ENCODE measurements around the gene DLG2. TPM values are rescaled to one million over a fixed set of nuclear protein-coding genes. Genes with fewer than 3 reads are reported as not detected.

DLG2 gene
- total RNA-seq, 1 donor from 2014 or later: 1.8 TPM

DNA sequence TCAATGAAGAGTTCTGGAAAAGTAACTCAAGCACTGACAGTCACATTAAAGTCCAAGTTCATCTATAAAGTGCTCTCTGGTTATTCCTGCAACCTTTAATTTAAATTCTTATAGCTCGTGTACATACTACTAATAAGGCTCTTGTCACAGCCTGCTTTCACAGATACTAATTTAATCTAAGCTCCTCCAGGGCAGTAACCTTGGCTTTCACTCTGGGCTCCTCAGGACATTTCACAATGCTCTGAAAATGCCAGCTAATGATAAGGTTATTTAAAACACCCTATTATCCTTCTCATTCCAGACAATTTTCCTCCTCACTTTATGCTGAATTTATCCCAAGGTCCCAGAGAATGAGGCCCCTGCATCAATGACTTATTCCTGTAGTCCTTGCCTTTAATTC lies 2098.3 kb downstream of the DLG2 start:
- Histone ChIP-seq H3K4me3 (ENCODE audit: insufficient read depth, low read depth, low read length) (no peak overlapping the region), H3K4me1 (ENCODE audit: insufficient read depth, low read length) (no peaks in the 10 kb centered on the region), H2AFZ (ENCODE audit: low read depth, low read length) (no peak overlapping the region), H4K20me1 (ENCODE audit: insufficient read depth, low read length) (no peaks in the 10 kb centered on the region), H3K79me2 (ENCODE audit: insufficient read depth, low read length) (no peaks in the 10 kb centered on the region), H3K27ac (ENCODE audit: low read depth, low read length) (no peak overlapping the region), H3K4me2 (ENCODE audit: low read length) (no peak overlapping the region), H3K9ac (ENCODE audit: low read length) (no peak overlapping the region), H3K36me3 (ENCODE audit: insufficient read depth, low read length) (no peaks in the 10 kb centered on the region), H3K9me3 (ENCODE audit: insufficient read depth, low read depth, low read length) (no peaks in the 10 kb centered on the region), H3K27me3 (ENCODE audit: insufficient read depth, low read length) (no peaks in the 10 kb centered on the region)
- peaks cover 2% of the 10 kb centered on the region for H3K27me3 Mint-ChIP-seq (ENCODE audit: low read depth, unreplicated experiment)
- no peaks in the 10 kb centered on the region for H3K9me3 Mint-ChIP-seq (ENCODE audit: unreplicated experiment)
- TF ChIP-seq, protein P1, sequence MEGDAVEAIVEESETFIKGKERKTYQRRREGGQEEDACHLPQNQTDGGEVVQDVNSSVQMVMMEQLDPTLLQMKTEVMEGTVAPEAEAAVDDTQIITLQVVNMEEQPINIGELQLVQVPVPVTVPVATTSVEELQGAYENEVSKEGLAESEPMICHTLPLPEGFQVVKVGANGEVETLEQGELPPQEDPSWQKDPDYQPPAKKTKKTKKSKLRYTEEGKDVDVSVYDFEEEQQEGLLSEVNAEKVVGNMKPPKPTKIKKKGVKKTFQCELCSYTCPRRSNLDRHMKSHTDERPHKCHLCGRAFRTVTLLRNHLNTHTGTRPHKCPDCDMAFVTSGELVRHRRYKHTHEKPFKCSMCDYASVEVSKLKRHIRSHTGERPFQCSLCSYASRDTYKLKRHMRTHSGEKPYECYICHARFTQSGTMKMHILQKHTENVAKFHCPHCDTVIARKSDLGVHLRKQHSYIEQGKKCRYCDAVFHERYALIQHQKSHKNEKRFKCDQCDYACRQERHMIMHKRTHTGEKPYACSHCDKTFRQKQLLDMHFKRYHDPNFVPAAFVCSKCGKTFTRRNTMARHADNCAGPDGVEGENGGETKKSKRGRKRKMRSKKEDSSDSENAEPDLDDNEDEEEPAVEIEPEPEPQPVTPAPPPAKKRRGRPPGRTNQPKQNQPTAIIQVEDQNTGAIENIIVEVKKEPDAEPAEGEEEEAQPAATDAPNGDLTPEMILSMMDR (IDR thresholded peaks at IDR 0.05; ENCODE audit: insufficient read depth, low read depth, low read length): no peak
- TF ChIP-seq EZH2 (IDR thresholded peaks at IDR 0.05; ENCODE audit: insufficient read depth, low read length): no peak
- DNase-seq (ENCODE audit: low read depth) (no peak), FAIRE-seq (no peak)
- no peak overlapping the region for H3K27ac Mint-ChIP-seq (ENCODE audit: unreplicated experiment)
- peaks cover 2% of the 10 kb centered on the region for H3K4me1 Mint-ChIP-seq (ENCODE audit: low read depth, unreplicated experiment)
- H3K4me3 Mint-ChIP-seq (ENCODE audit: unreplicated experiment): no peak overlapping the region
- no peaks in the 10 kb centered on the region for H3K36me3 Mint-ChIP-seq (ENCODE audit: low read depth, unreplicated experiment)

DNA sequence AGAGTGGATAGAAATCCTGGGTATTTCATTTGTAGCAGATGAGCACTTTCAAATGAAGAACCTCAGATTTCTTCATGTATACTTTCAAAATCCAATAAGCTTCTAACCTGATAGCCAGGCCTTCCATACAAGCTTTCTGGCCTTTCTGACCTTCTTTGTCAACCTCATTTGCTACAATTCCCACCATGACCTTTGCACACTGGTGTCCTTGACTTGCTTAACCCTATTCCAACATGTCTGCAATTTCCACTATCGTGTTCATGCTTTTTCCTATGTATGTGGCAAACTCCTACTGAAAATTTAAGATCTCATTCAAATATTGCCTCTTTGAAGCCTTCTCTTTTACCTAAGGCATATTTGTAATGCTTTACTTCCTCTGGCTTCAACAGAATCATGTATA lies 2098.9 kb downstream of the DLG2 start:
- FAIRE-seq: no peak
- H3K27ac Mint-ChIP-seq (ENCODE audit: unreplicated experiment): no peak overlapping the region

DNA sequence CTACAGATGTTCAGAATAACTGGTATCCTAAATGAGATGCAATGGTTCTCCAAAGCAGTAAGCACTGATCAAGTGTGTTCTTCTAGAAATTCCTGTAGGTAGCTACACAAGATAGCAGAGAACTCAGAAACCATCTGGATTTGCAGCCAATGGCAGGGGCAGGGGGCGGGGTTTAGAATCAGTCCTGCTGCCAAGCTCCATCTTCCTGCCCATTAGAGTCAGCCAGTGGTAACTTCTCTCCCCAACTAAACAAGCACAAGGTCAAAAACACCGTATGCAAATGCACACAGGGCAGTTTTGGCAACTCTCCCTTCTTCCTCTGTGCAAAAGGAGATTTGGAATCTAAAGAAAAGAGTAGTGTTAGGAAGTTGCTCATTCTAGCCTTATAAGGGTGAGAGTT lies 2103.5 kb downstream of the DLG2 start:
- FAIRE-seq: no peak
- no peak overlapping the region for H3K4me2 ChIP-seq (ENCODE audit: low read length)
- H3K27ac Mint-ChIP-seq (ENCODE audit: unreplicated experiment): no peak overlapping the region

More for the DNA sequence above, 2098.9 kb downstream of the DLG2 start:
- Histone ChIP-seq H3K4me2 (ENCODE audit: low read length) (no peak overlapping the region), H3K79me2 (ENCODE audit: insufficient read depth, low read length) (no peaks in the 10 kb centered on the region), H3K27ac (ENCODE audit: low read depth, low read length) (no peak overlapping the region), H3K27me3 (ENCODE audit: insufficient read depth, low read length) (no peaks in the 10 kb centered on the region), H4K20me1 (ENCODE audit: insufficient read depth, low read length) (no peaks in the 10 kb centered on the region), H3K4me3 (ENCODE audit: insufficient read depth, low read depth, low read length) (no peak overlapping the region), H3K9me3 (ENCODE audit: insufficient read depth, low read depth, low read length) (no peaks in the 10 kb centered on the region), H3K36me3 (ENCODE audit: insufficient read depth, low read length) (no peaks in the 10 kb centered on the region), H3K9ac (ENCODE audit: low read length) (no peak overlapping the region), H3K4me1 (ENCODE audit: insufficient read depth, low read length) (no peaks in the 10 kb centered on the region), H2AFZ (ENCODE audit: low read depth, low read length) (no peak overlapping the region)
- H3K36me3 Mint-ChIP-seq (ENCODE audit: low read depth, unreplicated experiment): no peaks in the 10 kb centered on the region
- no peaks in the 10 kb centered on the region for H3K9me3 Mint-ChIP-seq (ENCODE audit: unreplicated experiment)
- TF ChIP-seq EZH2 (IDR thresholded peaks at IDR 0.05; ENCODE audit: insufficient read depth, low read length): no peak
- no peak overlapping the region for H3K4me3 Mint-ChIP-seq (ENCODE audit: unreplicated experiment)
- no peak for DNase-seq (ENCODE audit: low read depth)
- peaks cover 2% of the 10 kb centered on the region for H3K27me3 Mint-ChIP-seq (ENCODE audit: low read depth, unreplicated experiment)
- peaks cover 2% of the 10 kb centered on the region for H3K4me1 Mint-ChIP-seq (ENCODE audit: low read depth, unreplicated experiment)

More for the DNA sequence above, 2103.5 kb downstream of the DLG2 start:
- H3K9me3 ChIP-seq (ENCODE audit: insufficient read depth, low read depth, low read length): no peaks in the 10 kb centered on the region
- no peak overlapping the region for H3K4me3 ChIP-seq (ENCODE audit: insufficient read depth, low read depth, low read length)
- no peaks in the 10 kb centered on the region for H3K4me1 ChIP-seq (ENCODE audit: insufficient read depth, low read length)
- DNase-seq (ENCODE audit: low read depth): no peak
- H2AFZ ChIP-seq (ENCODE audit: low read depth, low read length): no peak overlapping the region
- H3K27ac ChIP-seq (ENCODE audit: low read depth, low read length): no peak overlapping the region
- H3K4me3 Mint-ChIP-seq (ENCODE audit: unreplicated experiment): no peak overlapping the region
- no peaks in the 10 kb centered on the region for H4K20me1 ChIP-seq (ENCODE audit: insufficient read depth, low read length)
- no peaks in the 10 kb centered on the region for H3K27me3 ChIP-seq (ENCODE audit: insufficient read depth, low read length)
- no peak overlapping the region for H3K9ac ChIP-seq (ENCODE audit: low read length)
- peaks cover 2% of the 10 kb centered on the region for H3K4me1 Mint-ChIP-seq (ENCODE audit: low read depth, unreplicated experiment)
- no peaks in the 10 kb centered on the region for H3K9me3 Mint-ChIP-seq (ENCODE audit: unreplicated experiment)
- H3K36me3 Mint-ChIP-seq (ENCODE audit: low read depth, unreplicated experiment): no peaks in the 10 kb centered on the region
- peaks cover 2% of the 10 kb centered on the region for H3K27me3 Mint-ChIP-seq (ENCODE audit: low read depth, unreplicated experiment)
- TF ChIP-seq, protein P1 (IDR thresholded peaks at IDR 0.05; ENCODE audit: insufficient read depth, low read depth, low read length): no peak
- no peak for TF ChIP-seq EZH2 (IDR thresholded peaks at IDR 0.05; ENCODE audit: insufficient read depth, low read length)
- H3K36me3 ChIP-seq (ENCODE audit: insufficient read depth, low read length): no peaks in the 10 kb centered on the region
- H3K79me2 ChIP-seq (ENCODE audit: insufficient read depth, low read length): no peaks in the 10 kb centered on the region
